HG03520 (cell line): ENCODE results near the gene CLPSL2.

Experiments
- ATAC-seq: cut with Tn5 transposase; IDR thresholded peaks from one replicate; pipeline ENCODE4 v1.9.1; 2021; ENCODE audit warnings: mild to moderate bottlenecking, moderate library complexity; ENCODE audit not compliant: unreplicated experiment

Gene CLPSL2

GRCh38 chr6:35745509-35745908, 30.9 kb upstream of the CLPSL2 start:
- no peak for ATAC-seq

GRCh38 chr6:35746516-35746915, 29.9 kb upstream of the CLPSL2 start:
- no peak for ATAC-seq

DNA sequence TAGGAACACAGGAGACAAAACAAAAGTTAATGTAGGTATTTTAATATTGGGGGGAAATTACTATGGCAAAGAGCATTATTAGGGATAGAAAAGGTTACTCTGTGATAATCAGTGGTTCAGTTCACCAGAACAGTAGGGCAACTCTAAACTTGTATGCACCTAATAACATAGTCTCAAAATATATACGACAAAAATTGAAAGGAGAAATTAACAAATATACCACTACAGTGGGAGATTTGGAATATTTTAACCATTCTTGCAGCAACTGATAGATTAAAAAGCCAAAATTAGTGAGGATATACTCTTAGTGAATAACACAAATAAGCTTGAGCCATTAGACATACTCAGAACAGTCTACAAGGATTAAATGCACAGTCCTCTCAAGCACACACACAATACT, 28.5 kb upstream of the CLPSL2 start:
- ATAC-seq = no peak

- ATAC-seq = no peak
These were observed 25.8 kb upstream of the CLPSL2 start for GRCh38 chr6:35750557-35750956.

DNA sequence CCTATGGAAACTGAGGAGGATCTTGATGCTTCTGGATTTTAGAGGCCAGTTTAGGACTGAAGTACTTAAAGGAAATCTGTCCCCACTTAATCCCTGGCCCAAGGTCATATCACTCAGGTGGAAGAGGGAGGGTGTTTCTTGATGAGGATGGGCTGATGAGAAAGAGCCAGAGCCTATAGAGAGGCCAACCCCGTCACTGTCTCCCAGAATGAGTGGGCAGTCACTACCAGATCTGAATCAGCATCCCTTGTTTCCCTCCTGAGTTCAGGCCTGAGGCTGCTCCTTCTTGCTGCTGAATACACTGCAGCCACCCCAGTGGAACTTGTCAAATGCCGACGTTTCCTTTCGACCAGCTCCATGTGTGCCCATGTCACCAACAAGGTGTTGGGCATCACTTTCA, 24.8 kb upstream of the CLPSL2 start:
- no peak for ATAC-seq

- ATAC-seq = no peak
These were observed 24.1 kb upstream of the CLPSL2 start for GRCh38 chr6:35752330-35752729.

GRCh38 chr6:35754452-35755277, 21.7 kb upstream of the CLPSL2 start:
- no peak for ATAC-seq

DNA sequence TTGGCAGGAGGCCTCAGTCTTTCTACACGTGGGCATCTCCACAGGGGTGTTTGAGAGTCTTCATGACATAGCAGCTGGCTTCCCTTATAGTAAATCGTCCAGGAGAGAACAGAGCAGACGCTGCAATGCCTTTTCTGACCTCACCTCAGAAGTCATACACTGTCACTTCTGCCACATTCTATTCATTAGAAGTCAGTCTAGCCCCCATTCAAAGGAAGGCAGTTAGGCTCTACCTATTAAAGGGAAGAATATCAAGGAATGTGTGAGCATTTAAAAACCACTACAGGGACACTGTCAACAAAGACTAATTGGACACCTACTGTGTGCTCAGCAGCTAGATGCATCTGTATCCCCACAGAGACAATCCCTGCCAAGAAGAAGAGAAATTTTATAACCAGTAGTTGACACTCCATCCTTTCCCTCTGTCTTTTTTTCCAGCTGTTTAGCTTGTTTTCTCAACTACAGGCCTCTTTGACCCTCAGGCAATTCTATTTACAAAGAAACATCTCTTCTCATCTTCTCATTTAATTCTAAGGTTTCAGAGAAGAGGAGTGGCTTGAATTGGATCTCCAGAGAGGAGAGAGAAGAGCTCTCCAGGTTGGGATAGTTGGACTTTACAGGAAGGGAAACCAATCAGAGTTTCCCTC, 21.0 kb upstream of the CLPSL2 start:
- no peak for ATAC-seq

DNA sequence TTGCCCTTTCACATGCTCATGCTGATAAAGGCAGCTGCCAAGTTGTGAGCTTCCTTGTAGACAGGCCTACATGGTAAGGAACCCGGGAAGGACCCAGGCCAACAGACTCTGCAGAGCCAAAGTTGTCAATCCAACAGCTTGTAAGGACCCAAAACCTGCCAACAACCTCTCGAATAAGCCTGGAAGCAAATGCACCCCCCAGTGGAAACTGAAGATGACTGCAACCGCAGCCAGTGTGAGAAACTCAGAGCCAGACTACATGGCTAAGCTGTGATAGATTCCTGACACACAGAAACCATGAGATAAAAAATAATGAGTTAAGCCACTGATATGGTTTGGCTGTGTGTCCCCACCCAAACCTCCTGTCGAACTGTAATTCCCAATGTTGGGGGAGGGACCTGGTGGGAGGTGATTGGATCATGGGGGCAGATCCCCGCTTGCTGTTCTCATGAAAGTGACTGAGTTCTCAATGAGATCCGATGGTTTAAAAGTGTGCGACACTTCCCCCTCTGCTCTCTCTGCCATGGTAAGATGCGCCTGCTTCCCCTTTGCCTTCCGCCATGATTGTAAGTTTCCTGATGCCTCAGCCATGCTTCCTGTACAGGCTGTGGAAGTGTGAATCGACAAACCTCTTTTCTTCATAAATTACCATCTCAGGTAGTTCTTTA, 18.8 kb upstream of the CLPSL2 start:
- no peak for ATAC-seq

GRCh38 chr6:35759426-35759825, 17.0 kb upstream of the CLPSL2 start:
- no peak for ATAC-seq

GRCh38 chr6:35765739-35766138, 10.7 kb upstream of the CLPSL2 start:
- ATAC-seq = no peak

DNA sequence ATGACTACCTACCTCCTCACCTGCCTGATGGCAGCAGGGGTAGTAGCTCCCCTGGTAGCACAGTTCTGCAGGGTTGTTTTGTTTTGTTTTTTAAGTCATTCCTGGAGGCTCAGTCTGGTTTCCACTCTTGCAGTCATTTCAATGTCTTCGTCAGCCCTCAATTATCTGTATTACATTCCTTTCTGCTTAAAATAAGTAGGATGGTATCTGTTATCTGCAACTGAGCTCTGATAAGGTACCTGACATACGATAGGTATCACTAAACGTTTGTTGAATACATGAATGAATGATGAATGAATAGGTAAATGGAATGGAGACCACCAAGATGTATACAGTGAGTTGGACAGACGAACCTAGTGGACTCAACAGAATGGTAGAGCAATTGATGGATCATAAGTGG, 7.2 kb upstream of the CLPSL2 start:
- no peak for ATAC-seq

DNA sequence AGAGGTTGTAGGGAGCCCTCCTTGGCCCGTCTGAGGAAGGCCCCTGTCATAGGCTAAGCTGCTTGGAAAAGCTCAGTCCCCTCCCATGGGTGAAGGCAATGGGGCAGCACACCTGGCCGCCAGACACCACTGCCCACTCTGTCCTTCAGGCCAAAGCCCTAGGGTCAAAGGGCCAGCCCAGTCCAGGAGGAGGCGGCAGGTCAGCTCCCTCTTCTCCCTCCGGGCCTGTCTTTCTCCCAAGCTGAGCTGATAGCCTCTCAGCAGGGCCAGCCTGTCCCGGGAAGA, 5.1 kb upstream of the CLPSL2 start:
- no peak for ATAC-seq

DNA sequence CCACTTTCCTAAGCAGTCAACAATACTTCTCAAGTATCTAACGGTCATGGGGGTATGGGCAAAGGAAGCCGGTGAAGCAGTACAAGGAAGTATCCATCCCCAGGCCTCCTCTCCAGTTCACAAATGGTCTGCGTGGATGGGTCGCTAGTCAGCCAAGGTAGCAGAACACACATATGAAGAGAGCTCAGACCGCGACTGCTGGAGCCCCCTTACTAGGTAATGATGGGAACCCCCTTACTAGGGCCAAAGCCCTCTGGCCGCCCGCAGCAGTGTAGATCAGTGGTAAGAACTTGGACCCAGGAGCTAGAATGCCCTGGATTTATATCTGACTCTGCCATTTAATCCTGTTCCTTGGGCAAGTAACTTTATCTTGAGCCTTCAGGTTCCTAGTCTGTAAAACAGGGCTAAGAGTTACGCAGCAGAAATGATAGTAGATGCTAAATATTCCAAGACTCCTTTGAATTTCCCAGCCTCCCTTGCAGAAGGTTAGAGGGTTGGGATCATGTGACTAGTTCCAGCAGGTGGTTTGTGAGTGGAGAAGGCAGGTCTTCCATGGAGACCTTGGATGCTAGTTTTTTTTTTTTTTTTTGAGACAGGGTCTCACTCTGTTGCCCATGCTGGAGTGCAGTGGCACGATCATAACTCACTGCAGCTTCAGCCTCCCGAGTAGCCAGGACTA, 2.1 kb upstream of the CLPSL2 start:
- ATAC-seq = no peak

GRCh38 chr6:35775031-35775430, 1.4 kb upstream of the CLPSL2 start:
- no peak for ATAC-seq

- ATAC-seq = no peak
These were observed 1.1 kb downstream of the CLPSL2 start for GRCh38 chr6:35777356-35778102.

DNA sequence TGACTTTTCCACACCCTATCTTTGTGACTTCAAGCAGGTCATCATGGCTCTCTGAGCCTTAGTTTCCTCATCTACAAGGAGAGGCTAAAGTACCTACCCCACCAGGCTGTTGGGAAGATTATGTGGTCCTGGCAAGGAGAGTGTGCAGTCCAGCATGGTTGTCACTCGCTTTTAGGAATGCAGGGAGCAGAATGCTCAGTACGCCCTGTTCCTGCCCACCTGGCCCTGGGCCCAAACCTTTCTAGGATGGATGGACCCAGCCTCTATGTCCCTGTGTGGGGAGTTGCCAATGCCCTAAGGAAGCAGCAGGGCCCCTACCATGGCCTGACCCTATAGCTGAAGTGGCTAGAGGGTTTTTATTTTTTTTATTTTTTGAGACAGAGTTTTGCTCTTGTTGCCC, 2.0 kb downstream of the CLPSL2 start:
- ATAC-seq = no peak

DNA sequence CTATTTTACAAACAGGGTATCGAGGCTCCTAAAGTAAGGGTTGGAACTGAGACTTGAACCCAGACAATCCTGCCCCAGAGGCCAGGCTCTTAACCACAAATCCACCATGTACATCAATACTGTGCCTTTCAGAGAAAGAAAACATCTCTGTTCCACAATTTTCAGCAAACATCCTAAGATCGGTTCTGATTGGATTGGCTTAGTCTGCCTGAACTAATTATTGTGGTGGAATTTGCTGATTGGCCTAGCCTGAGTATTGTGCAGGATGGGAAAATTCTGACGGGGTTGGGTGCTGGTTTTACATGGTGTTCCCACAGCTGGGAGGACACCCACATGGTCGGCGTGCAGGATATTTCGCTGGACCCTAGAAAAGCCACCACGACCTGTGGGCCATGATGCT, 4.3 kb downstream of the CLPSL2 start, which contains the start of gene CLPSL1:
CLPSL1 (plus strand) TSS at position 301 of the 400 bp plus-strand sequence; CDS start at position 393, 92 bp downstream.
- no peak for ATAC-seq

DNA sequence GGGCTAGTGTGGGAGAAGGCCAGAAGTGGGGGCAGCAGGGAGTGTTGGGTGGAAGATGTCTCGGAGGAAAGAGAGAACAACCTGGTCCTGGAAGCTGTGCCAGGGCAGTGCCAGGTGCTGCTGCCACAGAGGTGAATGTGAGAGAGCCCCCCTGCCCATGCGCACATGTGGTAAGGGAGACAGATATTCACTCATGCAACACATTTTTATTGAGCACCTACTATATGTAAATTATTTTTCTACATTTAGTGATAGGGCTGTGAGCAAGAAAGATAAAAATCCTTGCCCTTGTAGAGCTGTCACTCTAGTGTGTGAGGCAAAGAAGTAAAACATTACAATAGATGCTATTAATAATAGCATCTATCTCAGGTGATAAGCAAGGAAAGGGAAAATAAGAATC, 4.9 kb downstream of the CLPSL2 start:
- no peak for ATAC-seq

DNA sequence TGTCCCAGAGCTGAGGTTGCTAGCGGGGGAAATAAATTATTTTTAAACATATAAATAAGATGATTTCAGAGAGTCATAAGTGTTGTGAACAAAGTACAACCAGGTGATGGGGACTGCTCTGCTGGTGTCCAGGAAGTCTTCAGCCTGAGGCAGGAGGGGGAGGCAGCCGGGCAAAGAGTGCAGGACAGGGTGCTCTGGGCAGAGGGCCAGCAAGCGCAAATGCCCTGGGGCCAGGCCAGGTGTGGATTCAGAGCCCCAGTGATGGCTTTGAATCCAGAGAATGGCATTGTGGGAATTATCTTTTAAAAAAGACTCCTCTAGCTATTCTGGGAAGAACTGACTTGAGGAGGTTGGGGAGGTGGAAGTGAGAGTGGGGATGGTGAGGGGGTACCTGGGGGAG, 6.0 kb downstream of the CLPSL2 start:
- no peak for ATAC-seq

- ATAC-seq = no peak
These were observed 7.8 kb downstream of the CLPSL2 start for GRCh38 chr6:35784200-35784599.
